Spleen (tissue), 7 donors: ENCODE results near the gene U2SURP.

Experiments used
- POLR2A ChIP-seq, 3 donors: fragments of 450-650 bp; IDR thresholded peaks; one replicate each; pipeline ENCODE4 v1.5.1; 2017; ENCODE audit warnings: antibody characterized with exemption in 3 of 3, mild to moderate bottlenecking in 1 of 3
- TF ChIP-seq, protein P1 (sequence below), 11 experiments: fragments of 200-600 bp in 7 of 11; fragments of 450-650 bp in 4 of 11; sonication (generic) in 4 of 11; IDR thresholded peaks in 8 of 11; conservative IDR thresholded peaks in 3 of 11; 1 replicate in 7 of 11; 2 replicates in 4 of 11; pipeline versions ENCODE4 v1.4.0 to v1.8.0; 2016 to 2021; ENCODE audit warnings: antibody characterized with exemption in 11 of 11, inconsistent platforms in 4 of 11, mild to moderate bottlenecking in 1 of 11
- donor health status: DM: no; HTN: no; CAD: no; lungs with moderate emphysema.
- donor health status: DM: no; HTN: no; CAD: no.
- donor health status: DM: no; HTN: no; CAD: no.

DNA sequence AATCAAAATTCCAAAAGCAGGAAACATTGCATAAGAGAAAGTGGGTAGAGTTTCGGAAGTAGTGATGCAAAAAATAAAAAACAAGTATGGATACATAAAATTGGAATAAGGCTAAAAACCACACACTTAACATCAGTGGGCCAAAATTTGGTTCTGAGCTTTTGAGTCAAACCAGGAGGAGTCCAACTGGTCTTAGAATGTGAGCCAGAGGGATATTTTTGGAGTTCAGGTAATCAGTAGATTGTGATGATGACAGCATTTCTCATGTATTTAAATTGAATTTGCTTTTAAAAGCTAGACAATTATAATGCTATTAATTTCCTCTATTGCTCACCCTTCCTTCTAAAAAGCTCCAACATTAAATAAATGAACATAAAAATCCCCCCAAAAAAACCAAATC, 80.0 kb downstream of the U2SURP start:
- TF ChIP-seq, protein P1, sequence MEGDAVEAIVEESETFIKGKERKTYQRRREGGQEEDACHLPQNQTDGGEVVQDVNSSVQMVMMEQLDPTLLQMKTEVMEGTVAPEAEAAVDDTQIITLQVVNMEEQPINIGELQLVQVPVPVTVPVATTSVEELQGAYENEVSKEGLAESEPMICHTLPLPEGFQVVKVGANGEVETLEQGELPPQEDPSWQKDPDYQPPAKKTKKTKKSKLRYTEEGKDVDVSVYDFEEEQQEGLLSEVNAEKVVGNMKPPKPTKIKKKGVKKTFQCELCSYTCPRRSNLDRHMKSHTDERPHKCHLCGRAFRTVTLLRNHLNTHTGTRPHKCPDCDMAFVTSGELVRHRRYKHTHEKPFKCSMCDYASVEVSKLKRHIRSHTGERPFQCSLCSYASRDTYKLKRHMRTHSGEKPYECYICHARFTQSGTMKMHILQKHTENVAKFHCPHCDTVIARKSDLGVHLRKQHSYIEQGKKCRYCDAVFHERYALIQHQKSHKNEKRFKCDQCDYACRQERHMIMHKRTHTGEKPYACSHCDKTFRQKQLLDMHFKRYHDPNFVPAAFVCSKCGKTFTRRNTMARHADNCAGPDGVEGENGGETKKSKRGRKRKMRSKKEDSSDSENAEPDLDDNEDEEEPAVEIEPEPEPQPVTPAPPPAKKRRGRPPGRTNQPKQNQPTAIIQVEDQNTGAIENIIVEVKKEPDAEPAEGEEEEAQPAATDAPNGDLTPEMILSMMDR (IDR thresholded peaks at IDR 0.05 in 8 of 11, conservative IDR thresholded peaks at IDR 0.05 in 3 of 11) = no peak
- TF ChIP-seq POLR2A (IDR thresholded peaks at IDR 0.05) = no peak
